ENCODE data around the gene GALNS.
"Not testable (repeated sequence)": the region's sequence is repeated elsewhere in the genome, so short reads cannot be mapped to it uniquely, and the experiment has no call there.

The GALNS gene

GRCh38 chr16:88783391-88784073 is 73.2 kb downstream of the GALNS start:
- peak; percentile 53 for DNase-seq (ENCODE audit: low read depth)

GRCh38 chr16:88782454-88783390 is 74.0 kb downstream of the GALNS start:
- DNase-seq (ENCODE audit: low read depth), result peak; percentile 47

GRCh38 chr16:88781140-88782077 is 75.3 kb downstream of the GALNS start:
- DNase-seq (ENCODE audit: low read depth), result no peak

- DNase-seq (ENCODE audit: low read depth), result no peak
Measured at GRCh38 chr16:88780142-88781062, 76.3 kb downstream of the GALNS start.

GRCh38 chr16:88779406-88780141 is 77.2 kb downstream of the GALNS start:
- DNase-seq (ENCODE audit: low read depth), result no peak

- no peak for DNase-seq (ENCODE audit: low read depth)
Measured at GRCh38 chr16:88778541-88779065, 78.1 kb downstream of the GALNS start.

GRCh38 chr16:88778271-88778525 is 78.5 kb downstream of the GALNS start:
- DNase-seq (ENCODE audit: low read depth), result no peak

- DNase-seq (ENCODE audit: low read depth), result no peak
Measured at GRCh38 chr16:88777471-88778270, 79.1 kb downstream of the GALNS start.

- DNase-seq (ENCODE audit: low read depth), result no peak
Measured at GRCh38 chr16:88775825-88776224, 80.9 kb downstream of the GALNS start.

- DNase-seq (ENCODE audit: low read depth), result no peak
Measured at GRCh38 chr16:88774544-88775393, 82.0 kb downstream of the GALNS start.

- DNase-seq (ENCODE audit: low read depth), result peak; percentile 74
Measured at GRCh38 chr16:88773812-88774291, 82.9 kb downstream of the GALNS start.

- DNase-seq (ENCODE audit: low read depth), result peak; percentile 87
Measured at GRCh38 chr16:88772871-88773811, 83.6 kb downstream of the GALNS start.

GRCh38 chr16:88771781-88772180 is 85.0 kb downstream of the GALNS start:
- DNase-seq (ENCODE audit: low read depth), result not testable (repeated sequence)

GRCh38 chr16:88771294-88771772 is 85.4 kb downstream of the GALNS start:
- no peak for DNase-seq (ENCODE audit: low read depth)

GRCh38 chr16:88770461-88771293 is 86.1 kb downstream of the GALNS start:
- DNase-seq (ENCODE audit: low read depth), result peak; percentile 29

All from fibroblast of gingiva (primary cell).